PC-3 (cell line): ENCODE measurements around the gene TAF11L7. TPM values are rescaled to one million over a fixed set of nuclear protein-coding genes. Genes with fewer than 3 reads are reported as not detected.
"Not testable (repeated sequence)": the region's sequence is repeated elsewhere in the genome, so short reads cannot be mapped to it uniquely, and the experiment has no call there.

Experiments
- ATAC-seq: fragments of 200-7000 bp; cut with Tn5 transposase; 2 replicates; pipeline ENCODE4 v1.9.1; 2020; ENCODE audit warnings: mild to moderate bottlenecking, moderate library complexity
- BruUV-seq: library from RNA; stranded (reverse); fragments of 400-500 nt; replicated peaks from 2 replicates; lab custom pipeline; 2021; lab: Mats Ljungman, UMichigan
- CTCF ChIA-PET: fragments of 300-600 bp; sonication (Branson Sonifier 250); formaldehyde crosslinking; loops from one replicate; lab custom pipeline; 2022; ENCODE audit warnings: antibody characterized with exemption; lab: Charles Lee
- POLR2A ChIA-PET: fragments of 300-600 bp; sonication (Branson Sonifier 250); formaldehyde crosslinking; loops from one replicate; lab custom pipeline; 2022; ENCODE audit warnings: antibody characterized with exemption; ENCODE audit not compliant: unreplicated experiment; lab: Charles Lee
- DNase-seq: peaks from one replicate; pipeline ENCODE4 v3.0.0-alpha.2; 2015
- H2AFZ ChIP-seq: fragments of 300-600 bp; sonication (generic); 2 replicates; pipeline ENCODE4 v1.6.0; 2016; ENCODE audit warnings: antibody characterized with exemption, low read length
- H3F3A ChIP-seq: fragments of 300-600 bp; sonication (generic); one replicate; pipeline ENCODE4 v1.6.0; 2017; ENCODE audit warnings: antibody characterized with exemption, low read length, control low read depth, mild to moderate bottlenecking; ENCODE audit not compliant: unreplicated experiment
- H3K27ac ChIP-seq: fragments of 300-600 bp; sonication (generic); 2 replicates; pipeline ENCODE4 v1.5.1; 2016; ENCODE audit warnings: mild to moderate bottlenecking, low read length
- H3K27me3 ChIP-seq: fragments of 300-600 bp; sonication (generic); 2 replicates; pipeline ENCODE4 v1.6.1; 2016; ENCODE audit warnings: low read length, mixed read lengths
- H3K36me3 ChIP-seq: fragments of 300-600 bp; sonication (generic); 2 replicates; pipeline ENCODE4 v1.6.1; 2016; ENCODE audit warnings: low read depth, mixed run types, low read length, mixed read lengths
- H3K4me1 ChIP-seq: fragments of 300-600 bp; sonication (generic); 2 replicates; pipeline ENCODE4 v1.5.1; 2016; ENCODE audit warnings: low read length; ENCODE audit not compliant: insufficient read depth
- H3K4me2 ChIP-seq: fragments of 300-600 bp; sonication (generic); 2 replicates; pipeline ENCODE4 v1.6.0; 2016; ENCODE audit warnings: low read length
- H3K4me3 ChIP-seq: fragments of 300-600 bp; sonication (generic); 2 replicates; pipeline ENCODE4 v1.5.1; 2016; ENCODE audit warnings: mild to moderate bottlenecking, low read length, mixed read lengths
- H3K79me2 ChIP-seq: fragments of 300-600 bp; sonication (generic); 2 replicates; pipeline ENCODE4 v1.6.1; 2017; ENCODE audit warnings: low read length, mixed read lengths
- H3K9ac ChIP-seq: fragments of 300-600 bp; sonication (generic); 2 replicates; pipeline ENCODE4 v1.6.0; 2016; ENCODE audit warnings: mild to moderate bottlenecking, low read length
- H3K9me2 ChIP-seq: fragments of 300-600 bp; sonication (generic); replicated peaks from 2 replicates; pipeline ENCODE4 v1.6.1; 2016; ENCODE audit warnings: mixed run types, low read length, mixed read lengths
- H3K9me3 ChIP-seq: fragments of 300-600 bp; sonication (generic); 2 replicates; pipeline ENCODE4 v1.6.1; 2016; ENCODE audit warnings: low read length, mixed read lengths
- H4K20me1 ChIP-seq: fragments of 300-600 bp; sonication (generic); 2 replicates; pipeline ENCODE4 v1.6.1; 2016; ENCODE audit warnings: low read length, mixed read lengths
- EZH2 ChIP-seq: fragments of 300-600 bp; sonication (generic); IDR thresholded peaks from one replicate; pipeline ENCODE4 v1.6.1; 2017; ENCODE audit warnings: antibody characterized with exemption, mild to moderate bottlenecking, low read length; ENCODE audit not compliant: unreplicated experiment
- EZH2phosphoT487 ChIP-seq: fragments of 300-600 bp; sonication (generic); IDR thresholded peaks from 2 replicates; pipeline ENCODE4 v1.6.1; 2018; ENCODE audit warnings: mild to moderate bottlenecking, antibody characterized with exemption, low read length, borderline replicate concordance
- intact Hi-C: fragments of 100-400 bp; cut with micrococcal nuclease; formaldehyde crosslinking; loops from 2 replicates; pipeline ENCODE4 v1.9.0; 2023
- total RNA-seq: library from RNA; depleted of rRNA; stranded (reverse); fragments of >200 nt; gene quantifications from 2 replicates; pipeline ENCODE4 v1.2.3, GENCODE V29; 2014
- TF ChIP-seq, protein P1 (sequence below): fragments of 300-600 bp; sonication (generic); conservative IDR thresholded peaks from 2 replicates; pipeline ENCODE4 v1.5.1; 2017; ENCODE audit warnings: antibody characterized with exemption, low read depth, mild to moderate bottlenecking, low read length

The TAF11L7 gene
- total RNA-seq, 1 experiment from 2014 or later: not detected

DNA sequence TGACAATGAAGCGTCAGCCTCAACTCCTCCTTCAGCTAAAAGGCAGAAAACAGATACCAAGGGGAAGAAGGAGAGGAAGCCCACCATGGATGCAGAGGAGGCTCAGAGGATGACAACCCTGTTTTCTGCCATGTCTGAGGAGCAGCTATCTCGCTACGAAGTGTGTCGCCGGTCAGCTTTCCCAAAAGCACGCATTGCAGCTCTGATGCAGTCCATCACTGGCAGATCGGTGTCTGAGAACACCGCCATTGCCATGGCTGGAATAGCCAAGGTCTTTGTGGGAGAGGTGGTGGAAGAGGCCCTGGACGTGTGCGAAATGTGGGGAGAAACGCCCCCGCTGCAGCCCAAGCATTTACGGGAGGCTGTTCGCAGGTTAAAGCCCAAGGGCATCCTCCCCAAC is 19.4 kb upstream of the TAF11L7 start:
- no peak overlapping the region for H3K27ac ChIP-seq
- no peaks in the 10 kb centered on the region for H3K9me2 ChIP-seq
- no peak overlapping the region for H3K4me3 ChIP-seq
- POLR2A ChIA-PET: no interaction called here
- H3K36me3 ChIP-seq: no peaks in the 10 kb centered on the region
- ATAC-seq (no peak), DNase-seq (no peak)
- TF ChIP-seq, protein P1, sequence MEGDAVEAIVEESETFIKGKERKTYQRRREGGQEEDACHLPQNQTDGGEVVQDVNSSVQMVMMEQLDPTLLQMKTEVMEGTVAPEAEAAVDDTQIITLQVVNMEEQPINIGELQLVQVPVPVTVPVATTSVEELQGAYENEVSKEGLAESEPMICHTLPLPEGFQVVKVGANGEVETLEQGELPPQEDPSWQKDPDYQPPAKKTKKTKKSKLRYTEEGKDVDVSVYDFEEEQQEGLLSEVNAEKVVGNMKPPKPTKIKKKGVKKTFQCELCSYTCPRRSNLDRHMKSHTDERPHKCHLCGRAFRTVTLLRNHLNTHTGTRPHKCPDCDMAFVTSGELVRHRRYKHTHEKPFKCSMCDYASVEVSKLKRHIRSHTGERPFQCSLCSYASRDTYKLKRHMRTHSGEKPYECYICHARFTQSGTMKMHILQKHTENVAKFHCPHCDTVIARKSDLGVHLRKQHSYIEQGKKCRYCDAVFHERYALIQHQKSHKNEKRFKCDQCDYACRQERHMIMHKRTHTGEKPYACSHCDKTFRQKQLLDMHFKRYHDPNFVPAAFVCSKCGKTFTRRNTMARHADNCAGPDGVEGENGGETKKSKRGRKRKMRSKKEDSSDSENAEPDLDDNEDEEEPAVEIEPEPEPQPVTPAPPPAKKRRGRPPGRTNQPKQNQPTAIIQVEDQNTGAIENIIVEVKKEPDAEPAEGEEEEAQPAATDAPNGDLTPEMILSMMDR: no peak
- TF ChIP-seq EZH2 (no peak), EZH2phosphoT487 (no peak)
- no peak overlapping the region for H3K4me2 ChIP-seq
- no peaks in the 10 kb centered on the region for H3K4me1 ChIP-seq
- intact Hi-C loops: no loop called here
- no peaks in the 10 kb centered on the region for H3K79me2 ChIP-seq
- H3K27me3 ChIP-seq: no peaks in the 10 kb centered on the region
- no peak overlapping the region for H2AFZ ChIP-seq
- no peak overlapping the region for H3K9ac ChIP-seq
- no peaks in the 10 kb centered on the region for H3K9me3 ChIP-seq
- CTCF ChIA-PET: no interaction called here
- BruUV-seq: no TSS peak
- no peaks in the 10 kb centered on the region for H3F3A ChIP-seq
- no peaks in the 10 kb centered on the region for H4K20me1 ChIP-seq

DNA sequence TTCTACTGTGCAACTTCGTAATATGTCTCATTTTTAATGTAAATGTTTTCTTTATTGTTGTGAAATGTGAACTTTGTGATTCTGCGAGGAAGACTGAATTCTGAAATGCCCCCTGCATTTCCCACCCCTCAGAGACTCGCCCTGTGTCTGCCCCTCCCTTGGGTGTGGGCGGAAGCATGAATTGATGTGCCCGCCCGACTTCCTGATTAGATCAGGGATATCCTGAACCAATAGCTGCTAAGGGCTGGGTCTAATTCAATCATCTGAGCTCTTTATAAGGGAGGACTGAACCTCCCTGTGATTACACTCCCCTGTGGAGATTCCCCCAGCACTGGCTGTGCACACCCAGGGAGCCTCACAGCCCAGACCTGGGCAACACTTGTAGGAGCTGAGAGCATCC is 18.3 kb upstream of the TAF11L7 start, which contains the start of gene TAF11L11:
Gene TAF11L11, plus strand, starts transcription at position 304 of the 400 bp plus-strand sequence.
- POLR2A ChIA-PET, H3K36me3 ChIP-seq, H3K27ac ChIP-seq, H3K9me2 ChIP-seq, CTCF ChIA-PET, H3F3A ChIP-seq, H3K27me3 ChIP-seq, H3K4me1 ChIP-seq, H3K4me3 ChIP-seq, DNase-seq, H2AFZ ChIP-seq, ATAC-seq, H3K79me2 ChIP-seq, intact Hi-C loops, H3K9ac ChIP-seq, H4K20me1 ChIP-seq, H3K4me2 ChIP-seq, H3K9me3 ChIP-seq, BruUV-seq: not testable (repeated sequence)

GRCh38 chr5:17597728-17598127 is 12.2 kb upstream of the TAF11L7 start, which contains the start of gene TAF11L10:
Gene TAF11L10, minus strand, starts transcription at chr5:17597828.
- DNase-seq, intact Hi-C loops, ATAC-seq, H3K9ac ChIP-seq, H3K4me2 ChIP-seq, H3K9me3 ChIP-seq, H3K4me1 ChIP-seq, H3K9me2 ChIP-seq, H3K79me2 ChIP-seq, POLR2A ChIA-PET, H4K20me1 ChIP-seq, H2AFZ ChIP-seq, H3K4me3 ChIP-seq, BruUV-seq, H3F3A ChIP-seq, H3K36me3 ChIP-seq, H3K27me3 ChIP-seq, H3K27ac ChIP-seq, CTCF ChIA-PET: not testable (repeated sequence)

GRCh38 chr5:17594255-17594654 is 8.7 kb upstream of the TAF11L7 start, which contains the start of gene TAF11L9:
Gene TAF11L9, minus strand, starts transcription at chr5:17594394.
- H3K4me3 ChIP-seq, H4K20me1 ChIP-seq, intact Hi-C loops, H3K9me3 ChIP-seq, H3K4me2 ChIP-seq, DNase-seq, H3K27me3 ChIP-seq, H3K4me1 ChIP-seq, H3K27ac ChIP-seq, POLR2A ChIA-PET, H3K9ac ChIP-seq, CTCF ChIA-PET, H3F3A ChIP-seq, H3K79me2 ChIP-seq, BruUV-seq, ATAC-seq, H2AFZ ChIP-seq, H3K9me2 ChIP-seq, H3K36me3 ChIP-seq: not testable (repeated sequence)

GRCh38 chr5:17590860-17591259 is 5.3 kb upstream of the TAF11L7 start, which contains the start of gene TAF11L8:
Gene TAF11L8, minus strand, starts transcription at chr5:17590960.
- intact Hi-C loops, DNase-seq, H2AFZ ChIP-seq: not testable (repeated sequence)

More at GRCh38 chr5:17590860-17591259, 5.3 kb upstream of the TAF11L7 start, which contains the start of gene TAF11L8:
- BruUV-seq, H3K27me3 ChIP-seq, H4K20me1 ChIP-seq, H3K27ac ChIP-seq, H3K36me3 ChIP-seq, CTCF ChIA-PET, H3K9me3 ChIP-seq, H3F3A ChIP-seq, H3K4me2 ChIP-seq, POLR2A ChIA-PET, ATAC-seq, H3K9ac ChIP-seq, H3K4me3 ChIP-seq, H3K9me2 ChIP-seq, H3K79me2 ChIP-seq, H3K4me1 ChIP-seq: not testable (repeated sequence)
